Mesenchymal stem cell (in vitro differentiated cells and primary cell): Measurements from ENCODE around the gene SLC4A2.

Experiments
- DNase-seq: peaks from one replicate; pipeline ENCODE4 v3.0.0-alpha.2; 2013
- H2AFZ ChIP-seq: one replicate; pipeline ENCODE4 v1.6.1; 2013; ENCODE audit warnings: low read depth, mild to moderate bottlenecking, control low read depth, inconsistent platforms, low read length, moderate library complexity
- H2AK5ac ChIP-seq: 2 replicates; pipeline ENCODE4 v1.6.1; 2013; ENCODE audit warnings: low read length, moderate library complexity, mild to moderate bottlenecking, inconsistent platforms; ENCODE audit not compliant: severe bottlenecking
- H2BK120ac ChIP-seq: one replicate; pipeline ENCODE4 v1.6.1; 2013; ENCODE audit warnings: low read depth, mild to moderate bottlenecking, inconsistent platforms, low read length, moderate library complexity
- H2BK12ac ChIP-seq, 2 experiments: one replicate each; pipeline ENCODE4 v1.6.1; 2013; ENCODE audit warnings: inconsistent platforms in 2 of 2, low read length in 2 of 2, mild to moderate bottlenecking in 2 of 2, moderate library complexity in 2 of 2, control low read depth in 1 of 2
- H2BK15ac ChIP-seq: one replicate; pipeline ENCODE4 v1.6.1; 2013; ENCODE audit warnings: mild to moderate bottlenecking, low read depth, inconsistent platforms; ENCODE audit not compliant: poor library complexity, severe bottlenecking
- H2BK5ac ChIP-seq: 2 replicates; pipeline ENCODE4 v1.6.1; 2013; ENCODE audit warnings: low read depth, mild to moderate bottlenecking, low read length, control low read depth, inconsistent platforms; ENCODE audit not compliant: poor library complexity, severe bottlenecking
- H3K14ac ChIP-seq, 2 experiments: one replicate each; pipeline ENCODE4 v1.6.1; 2013; ENCODE audit warnings: inconsistent platforms in 2 of 2, low read length in 2 of 2, control low read depth in 1 of 2, mild to moderate bottlenecking in 1 of 2, moderate library complexity in 1 of 2
- H3K18ac ChIP-seq, 2 experiments: one replicate each; pipeline ENCODE4 v1.6.1; 2013; ENCODE audit warnings: inconsistent platforms in 2 of 2, low read length in 2 of 2, control low read depth in 1 of 2, low read depth in 1 of 2, mild to moderate bottlenecking in 1 of 2
- H3K23ac ChIP-seq, 2 experiments: one replicate each; pipeline ENCODE4 v1.6.1; 2013; ENCODE audit warnings: inconsistent platforms in 2 of 2, low read length in 2 of 2, mild to moderate bottlenecking in 2 of 2, moderate library complexity in 2 of 2, control low read depth in 1 of 2
- H3K27ac ChIP-seq: 2 replicates; pipeline ENCODE4 v1.5.1; 2013; ENCODE audit warnings: mild to moderate bottlenecking, moderate library complexity, low read length, control low read depth, inconsistent platforms; ENCODE audit not compliant: poor library complexity, severe bottlenecking
- H3K27me3 ChIP-seq, 2 experiments: 2 replicates each; pipeline versions ENCODE4 v1.6.1 to v1.7.0; 2013; ENCODE audit warnings: low read length in 2 of 2, mild to moderate bottlenecking in 2 of 2, moderate library complexity in 2 of 2, control low read depth in 1 of 2, inconsistent platforms in 1 of 2; ENCODE audit not compliant: control insufficient read depth in 1 of 2, insufficient read depth in 1 of 2
- H3K36me3 ChIP-seq, 2 experiments: 2 replicates each; pipeline versions ENCODE4 v1.6.1 to v1.7.0; 2013; ENCODE audit warnings: low read length in 2 of 2, control low read depth in 1 of 2, inconsistent platforms in 1 of 2, low read depth in 1 of 2, mild to moderate bottlenecking in 1 of 2; ENCODE audit not compliant: insufficient read depth in 2 of 2, control insufficient read depth in 1 of 2
- H3K4ac ChIP-seq, 2 experiments: one replicate each; pipeline ENCODE4 v1.6.1; 2013; ENCODE audit warnings: inconsistent platforms in 2 of 2, low read length in 2 of 2, mild to moderate bottlenecking in 2 of 2, moderate library complexity in 2 of 2, control low read depth in 1 of 2, low read depth in 1 of 2
- H3K4me1 ChIP-seq: 2 replicates; pipeline ENCODE4 v1.6.1; 2013; ENCODE audit warnings: low read depth, low read length, control low read depth; ENCODE audit not compliant: control insufficient read depth, insufficient read depth
- H3K4me2 ChIP-seq: 2 replicates; pipeline ENCODE4 v1.6.1; 2013; ENCODE audit warnings: low read length, mild to moderate bottlenecking, inconsistent platforms; ENCODE audit not compliant: poor library complexity, severe bottlenecking
- H3K4me3 ChIP-seq, 2 experiments: 2 replicates each; pipeline versions ENCODE4 v1.5.1 to v1.7.0; 2013; ENCODE audit warnings: low read length in 2 of 2, mild to moderate bottlenecking in 2 of 2, control low read depth in 1 of 2, low read depth in 1 of 2; ENCODE audit not compliant: insufficient read depth in 1 of 2
- H3K79me1 ChIP-seq: replicated peaks from 2 replicates; pipeline ENCODE4 v1.6.1; 2013; ENCODE audit warnings: mild to moderate bottlenecking, control low read depth, low read length, inconsistent platforms; ENCODE audit not compliant: poor library complexity, severe bottlenecking
- H3K9ac ChIP-seq: 2 replicates; pipeline ENCODE4 v1.7.0; 2013; ENCODE audit warnings: mild to moderate bottlenecking, low read length, moderate library complexity
- H3K9me3 ChIP-seq: 2 replicates; pipeline ENCODE4 v1.7.0; 2013; ENCODE audit warnings: mild to moderate bottlenecking, low read length; ENCODE audit not compliant: control insufficient read depth
- H4K8ac ChIP-seq: one replicate; pipeline ENCODE4 v1.6.1; 2013; ENCODE audit warnings: inconsistent platforms, mild to moderate bottlenecking, low read length, moderate library complexity
- H4K91ac ChIP-seq: one replicate; pipeline ENCODE4 v1.6.1; 2013; ENCODE audit warnings: mild to moderate bottlenecking, low read length, inconsistent platforms
- WGBS: methylation state at CpG from one replicate; pipeline ENCODE4 v1.1.7; 2013; ENCODE audit warnings: mixed read lengths; 5-methylcytosine and 5-hydroxymethylcytosine counted together

SLC4A2 gene

DNA sequence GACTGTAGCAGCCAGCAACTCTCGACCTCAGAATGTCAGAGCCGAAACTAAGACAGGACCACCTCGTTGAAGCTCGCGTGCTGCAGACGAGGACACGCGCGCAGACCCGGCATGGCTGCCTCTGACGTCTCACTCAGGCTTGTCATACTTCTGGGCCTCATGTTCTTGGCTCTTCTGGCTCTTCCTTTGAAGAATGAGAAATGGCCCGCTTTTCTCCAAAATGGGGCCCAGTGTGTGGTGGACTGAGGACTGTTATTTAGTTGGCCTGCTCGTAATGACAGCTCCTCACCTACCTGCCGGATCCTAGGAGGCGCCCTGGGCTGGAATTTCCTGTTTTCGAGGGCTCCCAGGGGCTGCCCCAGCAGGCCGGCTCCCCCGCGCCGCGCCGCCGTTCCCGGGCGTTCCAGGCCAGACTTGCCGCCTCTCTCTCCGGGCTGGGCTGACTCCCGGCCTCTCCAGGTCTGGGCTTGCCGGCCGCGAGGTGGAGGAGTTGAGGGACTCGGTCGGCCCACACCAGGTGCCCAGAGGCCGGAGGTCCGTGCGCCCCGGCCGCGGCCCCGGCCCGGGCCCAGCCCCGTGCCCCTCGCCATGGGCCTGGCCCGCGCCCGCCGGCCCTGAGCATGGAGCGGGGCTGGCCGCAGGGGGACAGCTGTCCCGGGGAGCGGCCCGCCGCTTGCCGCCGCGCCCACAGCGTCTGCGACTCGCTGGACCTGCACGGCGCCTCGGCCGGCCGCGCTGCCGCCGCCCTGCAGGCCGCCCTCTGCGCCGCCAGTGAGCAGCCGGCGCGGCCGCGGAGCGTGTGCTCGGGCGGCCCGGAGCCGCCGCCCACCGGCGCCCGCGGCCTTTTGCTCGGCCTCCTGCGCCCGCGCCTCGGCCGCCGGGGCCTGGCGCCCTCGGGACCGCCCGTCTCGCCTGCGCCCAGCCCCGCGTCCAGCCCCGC, 55.0 kb downstream of the SLC4A2 start:
- peak overlapping the region; percentile 37 for H4K91ac ChIP-seq
- DNase-seq, result no peak
- H2AFZ ChIP-seq, result no peak overlapping the region
- peak overlapping the region; percentile 39 for H2BK15ac ChIP-seq
- H3K23ac ChIP-seq, result no peak overlapping the region
- H3K18ac ChIP-seq, result peak overlapping the region; percentile 59 to 79
- no peaks in the 10 kb centered on the region for H3K9me3 ChIP-seq
- peak overlapping the region; percentile 18 for H2AK5ac ChIP-seq
- H3K79me1 ChIP-seq, result peaks cover 55% of the 10 kb centered on the region
- under 1% methylated on average over 33 of the region's 101 CpGs for WGBS
- no peaks in the 10 kb centered on the region for H3K27me3 ChIP-seq
- no peak overlapping the region for H3K14ac ChIP-seq
- peak overlapping the region; percentile 91 for H3K27ac ChIP-seq
- H2BK120ac ChIP-seq, result peak overlapping the region; percentile 92
- peak overlapping the region; percentile 62 for H4K8ac ChIP-seq
- H2BK12ac ChIP-seq, result peak overlapping the region; percentile 47 to 52
- H3K9ac ChIP-seq, result no peak overlapping the region
- H3K36me3 ChIP-seq, result peaks cover 17 to 47% of the 10 kb centered on the region in 2 experiments
- H3K4me1 ChIP-seq, result peaks cover 46% of the 10 kb centered on the region
- peak overlapping the region in 1 of 2 experiments; percentile 57 for H3K4me3 ChIP-seq
- H3K4ac ChIP-seq, result peak overlapping the region; percentile 6 to 46
- no peak overlapping the region for H2BK5ac ChIP-seq
- peak overlapping the region; percentile 86 for H3K4me2 ChIP-seq

DNA sequence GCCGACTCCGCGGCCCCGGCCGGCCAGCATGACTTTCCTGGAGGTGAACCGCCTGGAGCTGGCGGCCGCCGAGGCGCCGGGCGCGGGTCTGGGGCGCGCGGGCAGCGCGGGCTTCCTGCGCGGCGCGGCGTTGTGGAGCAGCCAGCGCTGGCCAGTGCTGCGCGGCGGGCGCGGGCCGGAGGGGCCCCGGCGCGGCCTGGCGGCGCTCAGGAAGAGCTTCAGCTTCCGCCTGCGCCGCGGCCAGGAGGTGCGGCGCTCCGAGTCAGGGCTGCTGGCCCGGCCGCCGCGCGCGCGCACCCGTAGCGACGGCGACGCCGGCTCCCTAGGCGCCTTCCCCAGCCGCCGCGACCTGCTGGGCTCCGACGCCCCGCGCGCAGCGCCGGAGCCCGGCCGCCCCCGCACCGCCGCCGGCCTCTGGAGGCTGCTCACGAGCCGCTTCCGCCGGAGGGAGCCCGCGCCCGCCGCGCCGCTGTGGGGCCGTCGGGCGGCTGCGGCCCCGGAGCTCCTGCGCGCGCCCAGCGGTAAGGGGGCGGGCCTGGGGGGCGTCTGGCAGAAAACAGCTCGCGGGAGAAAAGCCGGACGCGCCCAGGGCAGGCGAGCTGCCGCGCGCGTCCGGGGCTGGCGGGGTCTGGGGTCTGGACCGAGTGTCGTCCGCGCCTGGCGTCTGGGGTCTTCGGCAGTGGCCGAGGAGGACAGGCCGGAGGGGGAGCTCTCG, 55.9 kb downstream of the SLC4A2 start:
- Histone ChIP-seq H3K36me3 (peaks cover 26 to 53% of the 10 kb centered on the region in 2 experiments), H2BK120ac (peak overlapping the region; percentile 92), H2AFZ (no peak overlapping the region), H4K8ac (peak overlapping the region; percentile 82), H2AK5ac (no peak overlapping the region), H2BK5ac (no peak overlapping the region), H3K4me3 (peak overlapping the region in 1 of 2 experiments; percentile 57), H2BK12ac (peak overlapping the region in 1 of 2 experiments; percentile 24), H3K27ac (no peak overlapping the region), H3K4me2 (peak overlapping the region; percentile 86), H4K91ac (no peak overlapping the region), H3K4ac (peak overlapping the region; percentile 35 to 46), H3K14ac (no peak overlapping the region), H3K23ac (no peak overlapping the region), H3K18ac (peak overlapping the region; percentile 49 to 59), H3K4me1 (peaks cover 44% of the 10 kb centered on the region), H2BK15ac (peak overlapping the region; percentile 38), H3K9me3 (no peaks in the 10 kb centered on the region), H3K27me3 (no peaks in the 10 kb centered on the region), H3K79me1 (peaks cover 54% of the 10 kb centered on the region), H3K9ac (no peak overlapping the region)
- 2% methylated on average over 58 of the region's 114 CpGs for WGBS
- peak; percentile 20 for DNase-seq

DNA sequence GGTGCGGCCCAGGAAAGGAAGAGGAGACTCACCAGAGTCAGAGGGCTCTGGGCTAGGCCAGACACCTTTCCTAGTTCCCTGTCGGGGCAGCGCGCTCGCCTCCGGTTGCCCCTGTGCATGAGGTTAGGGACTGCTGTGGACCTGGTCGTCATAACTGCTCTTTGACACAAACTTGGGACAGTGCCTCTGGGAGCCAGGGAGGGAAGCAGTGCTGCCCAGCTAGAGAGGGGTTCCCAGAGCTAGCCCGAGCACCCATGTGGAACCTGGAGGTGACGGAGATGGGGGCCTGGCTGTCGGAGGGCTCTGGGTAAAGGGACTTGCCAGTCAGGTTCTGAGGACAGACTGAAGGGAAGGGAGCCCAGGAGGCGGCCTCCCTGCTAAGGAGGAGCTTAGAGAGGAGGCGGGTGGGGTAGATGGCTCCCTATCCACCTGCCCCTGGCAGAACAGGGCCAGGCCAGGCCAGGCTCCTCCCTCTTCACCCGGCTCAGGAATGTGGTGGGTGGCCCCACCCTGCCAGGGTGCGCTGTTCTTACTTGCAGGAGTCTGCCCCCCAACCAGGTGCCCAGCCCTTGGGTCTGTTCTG, 56.5 kb downstream of the SLC4A2 start:
- H3K27ac ChIP-seq, result no peak overlapping the region
- peaks cover 32 to 60% of the 10 kb centered on the region in 2 experiments for H3K36me3 ChIP-seq
- no peak overlapping the region for H2AFZ ChIP-seq
- H3K4me2 ChIP-seq, result peak overlapping the region; percentile 86
- H3K18ac ChIP-seq, result peak overlapping the region in 1 of 2 experiments; percentile 33
- no peak overlapping the region for H3K14ac ChIP-seq
- H2BK12ac ChIP-seq, result peak overlapping the region; percentile 23 to 24
- H3K79me1 ChIP-seq, result peaks cover 54% of the 10 kb centered on the region
- WGBS, result 45% methylated on average over 14 of the region's 14 CpGs
- H2BK15ac ChIP-seq, result peak overlapping the region; percentile 38
- no peaks in the 10 kb centered on the region for H3K9me3 ChIP-seq
- no peak overlapping the region for H4K91ac ChIP-seq
- DNase-seq, result peak; percentile 26
- peak overlapping the region in 1 of 2 experiments; percentile 67 for H3K23ac ChIP-seq
- no peak overlapping the region for H3K9ac ChIP-seq
- peak overlapping the region; percentile 19 for H2AK5ac ChIP-seq
- H3K4ac ChIP-seq, result no peak overlapping the region
- peak overlapping the region in 1 of 2 experiments; percentile 57 for H3K4me3 ChIP-seq
- peak overlapping the region; percentile 82 for H4K8ac ChIP-seq
- no peak overlapping the region for H2BK5ac ChIP-seq
- no peaks in the 10 kb centered on the region for H3K27me3 ChIP-seq
- peak overlapping the region; percentile 58 for H2BK120ac ChIP-seq
- H3K4me1 ChIP-seq, result peaks cover 40% of the 10 kb centered on the region
